ENCODE results near the gene PRICKLE2.

DNA sequence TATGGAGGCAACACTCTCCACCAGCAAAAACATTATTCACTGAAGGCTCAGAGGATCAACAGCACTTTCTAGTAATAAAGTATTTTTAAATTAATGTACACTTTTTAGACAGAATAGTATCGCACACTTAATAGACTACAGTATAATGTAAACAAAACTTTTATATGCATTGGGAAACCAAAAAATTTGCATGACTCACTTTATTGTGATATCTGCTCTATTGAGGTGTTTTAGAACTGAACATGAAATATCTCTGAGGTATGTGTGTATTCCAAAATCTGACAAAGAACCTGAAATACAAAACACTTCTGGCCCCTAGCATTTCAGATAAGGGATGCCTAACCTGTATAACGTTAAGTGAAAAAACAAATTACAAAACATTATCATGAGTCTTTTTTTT is 99.7 kb downstream of the PRICKLE2 start:
- no peak for TF ChIP-seq ESRRA (CRISPR knock-in tag; IDR thresholded peaks at IDR 0.05; ENCODE audit: borderline replicate concordance)
- TF ChIP-seq CTCF (IDR thresholded peaks at IDR 0.05) = no peak
- TF ChIP-seq CREB1 (CRISPR knock-in tag; IDR thresholded peaks at IDR 0.05) = no peak
- no peak for TF ChIP-seq SP1 (CRISPR knock-in tag; conservative IDR thresholded peaks at IDR 0.05)
- no peak for TF ChIP-seq GTF2I (CRISPR knock-in tag; conservative IDR thresholded peaks at IDR 0.05)
- no peak for TF ChIP-seq IRF1 (CRISPR knock-in tag; IDR thresholded peaks at IDR 0.05)
- TF ChIP-seq ZNF512 (CRISPR knock-in tag; IDR thresholded peaks at IDR 0.05; ENCODE audit: borderline replicate concordance) = no peak
- TF ChIP-seq JUN (CRISPR knock-in tag; IDR thresholded peaks at IDR 0.05) = no peak
- TF ChIP-seq ELF4 (CRISPR knock-in tag; IDR thresholded peaks at IDR 0.05; ENCODE audit: low read depth) = no peak
- no peak for TF ChIP-seq MLX (CRISPR knock-in tag; IDR thresholded peaks at IDR 0.05)
- no peak for TF ChIP-seq ATF1 (CRISPR knock-in tag; IDR thresholded peaks at IDR 0.05)
- no peak for TF ChIP-seq E2F4 (CRISPR knock-in tag; IDR thresholded peaks at IDR 0.05; ENCODE audit: borderline replicate concordance, low read depth)
- no peak for TF ChIP-seq ZNF121 (CRISPR knock-in tag; IDR thresholded peaks at IDR 0.05)
